Anterior cingulate cortex (tissue), 58 donors: ENCODE measurements around the gene ZNF362.

ENCODE experiments used
- DNase-seq, 58 donors: peaks; one replicate each; lab custom pipeline; 2025; lab: John Stamatoyannopoulos, UW

ZNF362 gene

GRCh38 chr1:33338440-33339211 is 82.3 kb downstream of the ZNF362 start:
- peak in 10 of 58 donors; percentile 18 to 59 (median 32) for DNase-seq

GRCh38 chr1:33339413-33339812 is 83.1 kb downstream of the ZNF362 start:
- peak in 12 of 58 donors; percentile 11 to 61 (median 34) for DNase-seq

- no peak for DNase-seq
These were observed 84.9 kb downstream of the ZNF362 start for GRCh38 chr1:33341190-33341589.

GRCh38 chr1:33342041-33342723 is 85.9 kb downstream of the ZNF362 start:
- DNase-seq = peak in 50 of 58 donors; percentile 14 to 85 (median 64)

- no peak for DNase-seq
These were observed 87.2 kb downstream of the ZNF362 start for GRCh38 chr1:33343539-33343938.

- DNase-seq = no peak
These were observed 88.7 kb downstream of the ZNF362 start for GRCh38 chr1:33344896-33345560.

GRCh38 chr1:33346533-33346926 is 90.2 kb downstream of the ZNF362 start:
- no peak for DNase-seq

- no peak for DNase-seq
These were observed 90.8 kb downstream of the ZNF362 start for GRCh38 chr1:33346927-33347649.

- DNase-seq = no peak
These were observed 91.3 kb downstream of the ZNF362 start for GRCh38 chr1:33347650-33347992.

GRCh38 chr1:33348194-33348593 is 91.9 kb downstream of the ZNF362 start:
- no peak for DNase-seq

- peak in 3 of 58 donors; percentile 12 to 28 (median 16) for DNase-seq
These were observed 92.4 kb downstream of the ZNF362 start for GRCh38 chr1:33348676-33349080.

- peak in 27 of 58 donors; percentile 27 to 73 (median 52) for DNase-seq
These were observed 92.9 kb downstream of the ZNF362 start for GRCh38 chr1:33349081-33349759.

GRCh38 chr1:33349778-33350610 is 93.7 kb downstream of the ZNF362 start:
- peak in 53 of 58 donors; percentile 42 to 86 (median 76) for DNase-seq
